Astrocyte of the spinal cord (primary cell): ENCODE measurements around the gene DOK3.

Experiments used
- DNase-seq: peaks from one replicate; pipeline ENCODE4 v3.0.0; 2011; ENCODE audit warnings: low read depth, low spot score
- H3K4me3 ChIP-seq: 2 replicates; pipeline ENCODE4 v1.5.1; 2011; ENCODE audit warnings: low read depth, mild to moderate bottlenecking, low read length, moderate library complexity
- CTCF ChIP-seq: IDR thresholded peaks from 2 replicates; pipeline ENCODE4 v1.5.1; 2012; ENCODE audit warnings: low read depth, mild to moderate bottlenecking, low read length, inconsistent platforms
- in situ Hi-C: cut with HindIII; loops from 2 replicates; pipeline ENCODE4 v1.10.0; 2017; ENCODE audit warnings: low sequenced_read_pairs

DOK3 gene

DNA sequence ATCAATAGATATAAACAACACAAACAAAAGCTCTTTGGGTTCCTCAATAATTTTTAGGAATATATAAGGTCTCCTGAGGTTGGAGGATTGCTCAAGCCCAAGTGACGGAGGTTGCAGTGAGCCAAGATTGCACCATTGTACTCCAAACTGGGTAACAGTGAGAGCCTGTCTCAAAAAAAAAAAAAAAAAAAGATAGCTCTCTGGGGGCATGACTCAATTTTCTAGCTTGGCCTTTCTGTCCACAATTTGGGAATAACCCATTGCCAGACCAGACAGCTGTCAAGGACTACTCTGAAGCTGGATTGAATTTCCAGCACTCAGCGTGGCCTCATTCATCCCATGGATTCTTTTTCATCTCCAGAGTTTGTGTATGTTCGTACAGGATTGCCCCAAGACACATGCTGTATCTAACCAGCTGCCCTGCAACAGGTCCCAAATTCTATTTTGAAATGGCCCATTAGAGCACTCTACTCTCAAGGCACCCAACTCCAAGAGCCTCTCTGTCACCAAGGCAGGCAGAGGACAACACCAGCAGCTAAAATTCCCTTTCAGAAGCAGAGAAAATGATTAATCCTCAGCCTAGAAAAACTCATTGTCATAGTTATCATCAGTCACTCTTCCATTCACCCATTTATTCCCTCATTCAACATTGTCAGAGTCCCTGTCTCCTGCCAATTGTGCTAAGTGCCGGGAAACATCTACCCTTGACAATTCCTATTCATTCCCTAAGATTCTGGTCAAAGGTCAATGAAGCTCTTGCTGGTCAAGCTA, 36.0 kb upstream of the DOK3 start:
- no peak for TF ChIP-seq CTCF
- no peak for DNase-seq
- in situ Hi-C loops: no loop called here
- H3K4me3 ChIP-seq: no peak overlapping the region

- TF ChIP-seq CTCF: no peak
- no peak overlapping the region for H3K4me3 ChIP-seq
- DNase-seq: no peak
- in situ Hi-C loops: no loop called here
Measured at GRCh38 chr5:177542816-177543465, 33.3 kb upstream of the DOK3 start.

DNA sequence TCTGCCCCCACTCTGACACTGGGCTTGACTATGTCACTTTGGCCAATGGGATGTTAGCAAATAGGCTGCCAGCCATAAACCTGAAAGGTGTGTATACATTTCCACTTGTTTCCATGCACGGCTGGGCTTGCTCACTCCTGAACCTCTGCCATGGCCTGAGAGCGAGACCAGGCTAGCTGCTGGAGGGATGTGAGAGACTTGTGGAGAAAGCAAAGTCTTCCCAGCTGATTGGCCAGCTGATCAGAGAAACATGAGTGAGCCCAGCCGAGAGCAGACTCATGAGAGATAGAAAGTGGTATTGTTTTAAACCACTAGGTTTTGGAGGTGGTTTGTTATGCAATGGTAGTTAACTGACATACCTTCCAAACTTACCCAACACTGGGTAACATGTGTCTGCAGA, 30.8 kb upstream of the DOK3 start:
- DNase-seq: no peak
- in situ Hi-C loops: no loop called here
- no peak overlapping the region for H3K4me3 ChIP-seq
- TF ChIP-seq CTCF: no peak

DNA sequence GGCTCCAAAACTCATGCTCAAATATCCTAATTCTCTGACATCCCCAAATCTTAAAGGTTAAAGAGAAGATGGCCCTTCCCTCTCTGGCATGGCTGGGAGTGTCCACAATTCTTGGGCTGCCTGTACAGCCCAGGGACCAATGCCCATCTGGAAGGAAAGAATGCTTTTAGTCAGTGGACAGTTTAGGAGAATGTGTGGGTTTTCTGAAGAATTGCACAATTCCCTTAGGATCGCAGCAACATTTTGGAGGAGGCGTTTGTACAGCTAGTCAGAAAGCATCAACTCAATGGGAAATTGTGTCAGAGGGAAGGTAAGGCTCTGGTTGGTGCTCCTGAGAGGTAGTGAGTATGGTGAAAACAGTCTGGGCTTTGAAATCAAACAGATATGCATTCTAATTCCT, 29.8 kb upstream of the DOK3 start:
- no peak for DNase-seq
- in situ Hi-C loops: no loop called here
- H3K4me3 ChIP-seq: no peak overlapping the region
- TF ChIP-seq CTCF: no peak

DNA sequence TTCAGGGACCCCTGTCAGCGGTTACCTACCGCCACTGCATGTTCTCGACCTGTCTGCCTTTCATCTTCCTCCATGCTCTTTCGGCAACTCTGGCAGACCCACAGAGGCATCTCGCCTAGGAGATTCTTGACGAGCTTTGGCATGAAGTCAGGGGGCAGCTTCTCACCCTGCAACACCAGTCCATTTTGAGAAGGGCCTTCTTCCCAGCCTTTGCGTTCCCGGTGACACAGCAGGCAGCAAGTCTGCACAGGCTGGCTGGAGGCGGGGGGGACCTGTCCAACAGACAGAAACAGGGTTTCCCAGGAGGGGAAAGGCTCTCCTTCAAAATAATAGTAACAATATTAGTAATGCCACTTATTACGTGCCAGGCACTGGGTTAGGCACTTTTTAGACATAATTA, 29.2 kb upstream of the DOK3 start:
- in situ Hi-C loops: no loop called here
- no peak overlapping the region for H3K4me3 ChIP-seq
- no peak for DNase-seq
- TF ChIP-seq CTCF: no peak

DNA sequence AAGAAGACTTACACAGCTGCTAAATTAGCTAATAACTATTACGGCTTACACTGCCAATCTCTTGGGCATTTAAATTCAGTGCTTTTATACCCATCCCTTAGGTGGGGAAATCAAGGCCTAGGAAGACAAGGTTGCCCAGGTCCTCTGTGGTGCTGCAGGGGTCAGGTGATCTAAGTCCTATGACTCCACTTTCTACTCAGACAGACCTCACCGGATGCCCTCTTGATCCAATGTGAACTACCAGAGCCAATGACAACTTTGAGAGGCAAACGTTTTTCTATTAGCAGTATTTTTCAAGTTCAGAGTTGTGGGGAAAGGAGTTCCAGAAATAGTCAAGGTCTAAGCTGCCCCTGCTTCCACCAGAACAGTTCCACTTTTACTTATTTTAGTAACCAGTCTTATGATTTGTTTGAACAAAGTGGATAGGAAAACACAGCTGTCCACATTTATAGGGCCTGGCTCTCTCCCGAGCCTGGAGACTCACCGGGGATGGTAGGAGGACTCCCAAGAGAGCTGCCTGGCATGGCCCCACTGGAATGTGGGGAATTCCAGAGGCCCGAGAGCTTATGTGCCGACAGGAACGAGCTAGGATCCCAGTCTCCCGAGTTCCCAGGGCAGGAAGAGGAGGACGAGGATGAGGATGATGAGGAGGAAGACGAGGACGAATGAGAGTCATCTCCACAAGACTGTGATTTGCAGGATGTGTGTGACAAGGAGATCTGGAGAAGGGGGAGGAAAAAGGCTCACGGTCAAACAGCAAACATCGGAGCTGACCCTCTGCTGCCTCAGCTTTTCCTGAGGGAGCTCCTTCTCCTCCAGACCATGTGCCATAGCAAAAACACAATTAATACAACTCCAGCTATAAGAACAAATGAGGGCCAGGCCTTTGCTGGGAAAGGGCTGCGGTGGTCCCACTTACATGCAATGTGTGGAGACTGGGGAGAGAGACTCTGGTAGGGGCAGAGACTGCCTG, 28.0 kb upstream of the DOK3 start:
- in situ Hi-C loops: no loop called here
- no peak for TF ChIP-seq CTCF
- H3K4me3 ChIP-seq: no peak overlapping the region
- DNase-seq: peak; percentile 67
